Astrocyte (in vitro differentiated cells and primary cell): ENCODE results near the gene PRAF2. TPM values are rescaled to one million over a fixed set of nuclear protein-coding genes. Genes with fewer than 3 reads are reported as not detected.
A peak's percentile ranks its signal among the peaks of the same experiment; 100 is the strongest.

Source experiments
- DNase-seq: peaks from one replicate; pipeline ENCODE4 v3.0.0-alpha.2; 2010; ENCODE audit warnings: low read depth
- FAIRE-seq: peaks from 2 replicates; lab custom pipeline; 2011; peaks lifted over from hg19 to GRCh38; lab: Jason Lieb, UNC
- H2AFZ ChIP-seq: 2 replicates; pipeline ENCODE4 v1.6.0; 2012; ENCODE audit warnings: low read depth, low read length, inconsistent platforms
- H3K27ac ChIP-seq: 2 replicates; pipeline ENCODE4 v1.5.1; 2011; ENCODE audit warnings: low read depth, low read length, inconsistent platforms
- H3K27me3 ChIP-seq: 2 replicates; pipeline ENCODE4 v1.6.0; 2011; ENCODE audit warnings: low read length, inconsistent platforms; ENCODE audit not compliant: insufficient read depth
- H3K36me3 ChIP-seq: 2 replicates; pipeline ENCODE4 v1.5.1; 2011; ENCODE audit warnings: low read length, inconsistent platforms; ENCODE audit not compliant: insufficient read depth
- H3K4me1 ChIP-seq: 2 replicates; pipeline ENCODE4 v1.5.1; 2011; ENCODE audit warnings: low read length, inconsistent platforms; ENCODE audit not compliant: insufficient read depth
- H3K4me2 ChIP-seq: 2 replicates; pipeline ENCODE4 v1.6.0; 2012; ENCODE audit warnings: low read length, inconsistent platforms
- H3K4me3 ChIP-seq: 2 replicates; pipeline ENCODE4 v1.5.1; 2011; ENCODE audit warnings: low read depth, mild to moderate bottlenecking, low read length, inconsistent platforms; ENCODE audit not compliant: insufficient read depth
- H3K79me2 ChIP-seq: 2 replicates; pipeline ENCODE4 v1.6.0; 2012; ENCODE audit warnings: mild to moderate bottlenecking, low read length, inconsistent platforms; ENCODE audit not compliant: insufficient read depth
- H3K9ac ChIP-seq: 2 replicates; pipeline ENCODE4 v1.6.0; 2012; ENCODE audit warnings: mild to moderate bottlenecking, low read length, inconsistent platforms
- H3K9me3 ChIP-seq: 2 replicates; pipeline ENCODE4 v1.5.1; 2012; ENCODE audit warnings: low read depth, mild to moderate bottlenecking, low read length, inconsistent platforms; ENCODE audit not compliant: insufficient read depth
- H4K20me1 ChIP-seq: 2 replicates; pipeline ENCODE4 v1.6.0; 2012; ENCODE audit warnings: low read length, inconsistent platforms; ENCODE audit not compliant: insufficient read depth
- H3K27ac Mint-ChIP-seq: one replicate; pipeline ENCODE4 v1.8.0; 2021; ENCODE audit warnings: mild to moderate bottlenecking, mixed read lengths; ENCODE audit not compliant: unreplicated experiment
- H3K27me3 Mint-ChIP-seq: one replicate; pipeline ENCODE4 v1.8.0; 2021; ENCODE audit warnings: low read depth, mixed read lengths; ENCODE audit not compliant: unreplicated experiment
- H3K36me3 Mint-ChIP-seq: one replicate; pipeline ENCODE4 v1.8.0; 2021; ENCODE audit warnings: low read depth, mixed read lengths; ENCODE audit not compliant: unreplicated experiment
- H3K4me1 Mint-ChIP-seq: one replicate; pipeline ENCODE4 v1.8.0; 2021; ENCODE audit warnings: low read depth, mixed read lengths; ENCODE audit not compliant: unreplicated experiment
- H3K4me3 Mint-ChIP-seq: one replicate; pipeline ENCODE4 v1.8.0; 2021; ENCODE audit warnings: mild to moderate bottlenecking, moderate library complexity, mixed read lengths; ENCODE audit not compliant: unreplicated experiment
- H3K9me3 Mint-ChIP-seq: one replicate; pipeline ENCODE4 v1.8.0; 2021; ENCODE audit warnings: mild to moderate bottlenecking, mixed read lengths; ENCODE audit not compliant: unreplicated experiment
- CTCF ChIP-seq: IDR thresholded peaks from 2 replicates; pipeline ENCODE4 v1.5.1; 2011; ENCODE audit warnings: low read depth, mild to moderate bottlenecking, inconsistent platforms, low read length, moderate library complexity; ENCODE audit not compliant: insufficient read depth
- EZH2 ChIP-seq: IDR thresholded peaks from 2 replicates; pipeline ENCODE4 v1.6.1; 2012; ENCODE audit warnings: mild to moderate bottlenecking, low read length, inconsistent platforms; ENCODE audit not compliant: insufficient read depth
- total RNA-seq: library from RNA; stranded (reverse); gene quantifications from 2 replicates; pipeline ENCODE4 v1.2.1, GENCODE V29; 2021

The PRAF2 gene
- total RNA-seq, 1 donor from 2014 or later, result 44.4 TPM

DNA sequence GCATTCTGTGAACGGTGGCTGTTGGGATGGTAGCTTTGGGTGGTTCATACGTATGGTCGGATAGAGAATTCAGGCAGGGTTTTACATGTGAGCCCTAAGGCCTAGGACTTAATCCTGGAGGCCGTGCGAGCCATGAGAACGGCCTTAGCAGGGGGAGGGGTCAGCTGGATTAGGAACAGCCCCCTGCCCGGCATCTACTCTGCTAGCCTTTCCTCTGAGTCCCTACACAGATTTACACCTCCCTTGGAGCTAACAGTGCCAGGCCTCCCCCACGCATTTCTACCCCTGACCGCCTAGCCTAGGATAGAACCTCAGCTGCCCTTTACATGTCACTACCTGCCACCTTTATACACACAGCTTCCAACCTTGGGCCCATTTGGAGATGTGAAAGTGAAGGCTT, 7.1 kb downstream of the PRAF2 start:
- no peak overlapping the region for H3K4me2 ChIP-seq
- H3K36me3 Mint-ChIP-seq, result peaks cover 2% of the 10 kb centered on the region
- H3K27ac ChIP-seq, result no peak overlapping the region
- no peak for DNase-seq
- no peaks in the 10 kb centered on the region for H3K9me3 ChIP-seq
- FAIRE-seq, result no peak
- H3K36me3 ChIP-seq, result no peaks in the 10 kb centered on the region
- H3K4me1 Mint-ChIP-seq, result no peaks in the 10 kb centered on the region
- H3K27ac Mint-ChIP-seq, result no peak overlapping the region
- H3K4me1 ChIP-seq, result peaks cover 1% of the 10 kb centered on the region
- TF ChIP-seq CTCF (no peak), EZH2 (no peak)
- peaks cover 10% of the 10 kb centered on the region for H4K20me1 ChIP-seq
- H3K27me3 Mint-ChIP-seq, result no peaks in the 10 kb centered on the region
- H3K9me3 Mint-ChIP-seq, result no peaks in the 10 kb centered on the region
- H3K27me3 ChIP-seq, result no peaks in the 10 kb centered on the region
- no peak overlapping the region for H3K4me3 ChIP-seq
- peaks cover 7% of the 10 kb centered on the region for H3K79me2 ChIP-seq
- H2AFZ ChIP-seq, result no peak overlapping the region
- H3K4me3 Mint-ChIP-seq, result no peak overlapping the region
- H3K9ac ChIP-seq, result no peak overlapping the region

GRCh38 chrX:49066278-49066677, 7.5 kb downstream of the PRAF2 start:
- Histone ChIP-seq H2AFZ (no peak overlapping the region), H4K20me1 (peaks cover 6% of the 10 kb centered on the region), H3K4me3 (no peak overlapping the region), H3K9ac (no peak overlapping the region), H3K79me2 (peaks cover 3% of the 10 kb centered on the region), H3K9me3 (no peaks in the 10 kb centered on the region), H3K4me2 (no peak overlapping the region), H3K36me3 (no peaks in the 10 kb centered on the region), H3K27ac (no peak overlapping the region), H3K4me1 (no peaks in the 10 kb centered on the region), H3K27me3 (no peaks in the 10 kb centered on the region)
- no peak overlapping the region for H3K4me3 Mint-ChIP-seq
- no peaks in the 10 kb centered on the region for H3K9me3 Mint-ChIP-seq
- TF ChIP-seq EZH2 (no peak), CTCF (no peak)
- peaks cover under 1% of the 10 kb centered on the region for H3K36me3 Mint-ChIP-seq
- peak overlapping the region; percentile 58 for H3K27ac Mint-ChIP-seq
- no peaks in the 10 kb centered on the region for H3K4me1 Mint-ChIP-seq
- H3K27me3 Mint-ChIP-seq, result no peaks in the 10 kb centered on the region
- DNase-seq, result no peak
- peak; percentile 49 for FAIRE-seq

- no peaks in the 10 kb centered on the region for H3K4me1 ChIP-seq
- DNase-seq (no peak), FAIRE-seq (no peak)
- Mint-ChIP-seq H3K36me3 (no peaks in the 10 kb centered on the region), H3K4me1 (no peaks in the 10 kb centered on the region), H3K4me3 (no peak overlapping the region), H3K27me3 (no peaks in the 10 kb centered on the region), H3K9me3 (no peaks in the 10 kb centered on the region), H3K27ac (no peak overlapping the region)
- no peaks in the 10 kb centered on the region for H4K20me1 ChIP-seq
- H3K36me3 ChIP-seq, result no peaks in the 10 kb centered on the region
- no peaks in the 10 kb centered on the region for H3K9me3 ChIP-seq
- no peak overlapping the region for H3K4me3 ChIP-seq
- no peaks in the 10 kb centered on the region for H3K27me3 ChIP-seq
- no peak overlapping the region for H3K9ac ChIP-seq
- no peak overlapping the region for H3K4me2 ChIP-seq
- H3K27ac ChIP-seq, result no peak overlapping the region
- TF ChIP-seq CTCF, result no peak
- no peak for TF ChIP-seq EZH2
- no peaks in the 10 kb centered on the region for H3K79me2 ChIP-seq
- no peak overlapping the region for H2AFZ ChIP-seq
Observed at GRCh38 chrX:49064735-49065134, 9.1 kb downstream of the PRAF2 start.
